Pancreas (tissue), 10 donors: ENCODE results near the gene MYO15A. TPM values are rescaled to one million over a fixed set of nuclear protein-coding genes. Genes with fewer than 3 reads are reported as not detected.
A peak's percentile ranks its signal among the peaks of the same experiment; 100 is the strongest.

Source experiments
- ATAC-seq, 4 donors: fragments of 200-7000 bp; cut with Tn5 transposase; one replicate each; pipeline versions ENCODE4 v1.8.0 to v1.9.1; 2020; ENCODE audit warnings: mild to moderate bottlenecking in 4 of 4, moderate library complexity in 4 of 4
- DNase-seq, 6 donors: peaks; one replicate each; pipeline ENCODE4 v3.0.0-alpha.2; 2020
- FAIRE-seq: peaks from 2 replicates; lab custom pipeline; 2012; peaks lifted over from hg19 to GRCh38; lab: Jason Lieb, UNC
- H3K27ac ChIP-seq, 4 donors: fragments of 200-600 bp; sonication (generic); 1 replicate in 3 of 4; 2 replicates in 1 of 4; pipeline versions ENCODE4 v1.5.0 to v1.8.0; 2020
- H3K27me3 ChIP-seq, 4 donors: fragments of 200-600 bp; one replicate each; pipeline ENCODE4 v1.8.0; 2021
- H3K36me3 ChIP-seq, 3 donors: fragments of 200-600 bp; sonication (generic) in 1 of 3; one replicate each; pipeline versions ENCODE4 v1.5.0 to v1.8.0; 2020 to 2021
- H3K4me1 ChIP-seq, 3 donors: fragments of 200-600 bp; one replicate each; pipeline ENCODE4 v1.8.0; 2021
- H3K4me3 ChIP-seq, 4 donors: fragments of 200-600 bp; sonication (generic) in 2 of 4; one replicate each; pipeline versions ENCODE4 v1.5.0 to v1.8.0; 2020 to 2021
- H3K9me3 ChIP-seq, 4 donors: fragments of 200-600 bp; one replicate each; pipeline ENCODE4 v1.8.0; 2021
- WGBS, 2 donors: extraction: QIAGEN DNeasy Blood & Tissue Kit; methylation state at CpG; one replicate each; pipeline ENCODE4 v1.1.7; 2013; 5-methylcytosine and 5-hydroxymethylcytosine counted together
- intact Hi-C, 3 donors: fragments of 100-400 bp; cut with DNase I; formaldehyde crosslinking; loops; one replicate each; pipeline versions ENCODE4 v1.11.1 to v1.14.2; 2022
- polyA plus RNA-seq, 2 donors: library from polyadenylated mRNA; stranded (reverse); fragments of 200-250 nt; gene quantifications; one replicate each; pipeline ENCODE4 v1.2.3, GENCODE V29; 2013
- total RNA-seq, 6 donors: library from RNA; stranded (reverse); fragmentation: NEBNext Ultra II Directional in 4 of 6; extraction: Animal tissue kit (Norgen Biotek cat#: 25700) in 4 of 6; gene quantifications; one replicate each; pipeline versions ENCODE4 v1.2.1 to v1.2.4, GENCODE V29; 2021 to 2023
- TF ChIP-seq, protein P1 (sequence below), 4 donors: fragments of 200-600 bp; sonication (generic) in 3 of 4; IDR thresholded peaks; one replicate each; pipeline versions ENCODE4 v1.5.0 to v1.8.0; 2021; ENCODE audit warnings: antibody characterized with exemption in 4 of 4
- donor health status: healthy with polysubstance abuse.
- donor health status: DM: no; HTN: no; CAD: no; lungs with moderate emphysema.
- donor health status: DM: no; HTN: no; CAD: no.
- donor health status: control.
- donor health status: control.
- donor health status: Bipolar disorder and iron deficiency.
- donor health status: DM: yes; HTN: yes; CAD: no.
- donor health status: DM: no; HTN: no; CAD: no.
- donor health status: DM: no; HTN: no; CAD: no.
- donor health status: DM: yes; HTN: yes; CAD: no.

Gene MYO15A
- total and polyA plus RNA-seq, 8 donors: 0.13 to 4.9 (median 0.87) TPM

DNA sequence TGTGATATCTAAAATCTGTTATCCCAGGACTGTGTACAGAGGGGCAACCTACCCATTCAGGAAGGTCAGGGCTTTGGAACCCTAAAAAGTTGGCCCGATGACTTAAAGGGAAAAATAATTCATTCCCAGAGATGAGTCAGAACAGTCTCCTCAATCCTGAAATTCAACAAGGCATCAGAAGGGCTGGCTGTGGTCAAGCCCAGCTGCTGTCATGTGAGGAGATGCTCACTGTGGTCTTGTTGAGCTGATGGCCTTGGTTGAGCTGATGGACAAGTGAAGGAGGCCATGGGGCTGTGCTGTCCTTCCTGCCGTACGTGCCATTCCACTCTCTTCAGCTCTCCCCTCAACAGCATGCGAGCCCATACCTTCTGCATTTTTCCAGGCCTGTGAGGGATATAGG, 41.7 kb upstream of the MYO15A start:
- no peaks in the 10 kb centered on the region for H3K9me3 ChIP-seq
- H3K27me3 ChIP-seq: no peaks in the 10 kb centered on the region
- no peak overlapping the region for H3K4me3 ChIP-seq
- TF ChIP-seq, protein P1, sequence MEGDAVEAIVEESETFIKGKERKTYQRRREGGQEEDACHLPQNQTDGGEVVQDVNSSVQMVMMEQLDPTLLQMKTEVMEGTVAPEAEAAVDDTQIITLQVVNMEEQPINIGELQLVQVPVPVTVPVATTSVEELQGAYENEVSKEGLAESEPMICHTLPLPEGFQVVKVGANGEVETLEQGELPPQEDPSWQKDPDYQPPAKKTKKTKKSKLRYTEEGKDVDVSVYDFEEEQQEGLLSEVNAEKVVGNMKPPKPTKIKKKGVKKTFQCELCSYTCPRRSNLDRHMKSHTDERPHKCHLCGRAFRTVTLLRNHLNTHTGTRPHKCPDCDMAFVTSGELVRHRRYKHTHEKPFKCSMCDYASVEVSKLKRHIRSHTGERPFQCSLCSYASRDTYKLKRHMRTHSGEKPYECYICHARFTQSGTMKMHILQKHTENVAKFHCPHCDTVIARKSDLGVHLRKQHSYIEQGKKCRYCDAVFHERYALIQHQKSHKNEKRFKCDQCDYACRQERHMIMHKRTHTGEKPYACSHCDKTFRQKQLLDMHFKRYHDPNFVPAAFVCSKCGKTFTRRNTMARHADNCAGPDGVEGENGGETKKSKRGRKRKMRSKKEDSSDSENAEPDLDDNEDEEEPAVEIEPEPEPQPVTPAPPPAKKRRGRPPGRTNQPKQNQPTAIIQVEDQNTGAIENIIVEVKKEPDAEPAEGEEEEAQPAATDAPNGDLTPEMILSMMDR (IDR thresholded peaks at IDR 0.05): no peak
- ATAC-seq: no peak
- WGBS, 2 donors: 82 to 95% methylated on average over 4 of the region's 4 CpGs
- H3K27ac ChIP-seq: no peak overlapping the region
- H3K36me3 ChIP-seq: peaks cover 0 to 14% (median 0%) of the 10 kb centered on the region in 3 donors
- no peak for DNase-seq
- no peaks in the 10 kb centered on the region for H3K4me1 ChIP-seq
- intact Hi-C loops: no loop called here
- FAIRE-seq: no peak

DNA sequence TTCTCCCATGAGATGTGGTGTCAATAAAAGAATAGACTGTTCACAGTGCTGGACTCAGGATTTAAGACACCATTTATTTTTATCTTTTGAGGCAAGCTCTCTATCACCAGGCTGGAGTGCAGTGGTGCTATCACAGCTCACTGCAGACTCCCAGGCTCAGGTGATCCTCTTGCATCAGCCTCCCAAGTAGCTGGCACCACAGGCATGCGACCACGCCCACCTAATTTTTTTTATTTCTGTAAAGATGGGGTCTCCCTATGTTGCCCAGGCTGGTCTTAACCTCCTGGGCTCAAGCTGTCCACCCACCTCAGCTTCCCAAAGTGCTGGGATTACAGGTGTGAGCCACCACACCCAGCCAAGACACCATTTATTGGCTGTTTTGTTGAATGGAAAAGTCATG, 39.5 kb upstream of the MYO15A start:
- intact Hi-C loops: no loop called here
- TF ChIP-seq, protein P1 (IDR thresholded peaks at IDR 0.05): no peak
- no peak overlapping the region for H3K27ac ChIP-seq
- no peak for DNase-seq
- no peaks in the 10 kb centered on the region for H3K27me3 ChIP-seq
- 86 to 90% methylated on average over 2 of the region's 2 CpGs for WGBS, 2 donors
- no peak overlapping the region for H3K4me3 ChIP-seq
- FAIRE-seq: no peak
- no peak for ATAC-seq
- no peaks in the 10 kb centered on the region for H3K4me1 ChIP-seq
- H3K36me3 ChIP-seq: peaks cover 0 to 14% (median 0%) of the 10 kb centered on the region in 3 donors
- H3K9me3 ChIP-seq: no peaks in the 10 kb centered on the region

DNA sequence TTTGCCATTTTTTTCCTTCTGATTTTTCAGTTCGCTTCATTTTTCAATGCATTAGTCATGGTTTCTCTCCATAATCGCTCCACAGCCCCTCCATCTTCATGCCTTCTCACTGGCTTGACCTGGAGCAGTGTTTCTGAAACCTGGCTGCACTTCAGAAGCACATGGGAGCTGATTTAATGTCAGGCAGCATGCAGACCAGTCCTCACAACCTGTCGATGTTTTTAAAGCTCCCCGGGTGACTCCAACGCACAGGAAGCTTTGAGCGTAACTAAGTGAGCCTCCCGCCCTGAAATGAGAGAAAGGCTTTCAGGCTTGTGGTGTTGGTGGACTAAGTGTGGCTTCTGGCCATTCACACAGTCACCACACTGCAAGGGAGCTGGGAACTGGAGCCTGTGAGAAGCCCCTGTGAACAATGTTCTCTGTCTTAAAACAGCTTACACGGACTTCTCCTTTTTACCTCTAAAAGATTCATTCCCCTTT, 37.7 kb upstream of the MYO15A start:
- peak in 3 of 4 donors; percentile 30 to 42 (median 35) for ATAC-seq
- WGBS, 2 donors: 13 to 14% methylated on average over 8 of the region's 8 CpGs
- no peak for FAIRE-seq
- Histone ChIP-seq H3K9me3 (no peaks in the 10 kb centered on the region), H3K4me3 (no peak overlapping the region), H3K27me3 (no peaks in the 10 kb centered on the region), H3K36me3 (peaks cover 0 to 1% (median 0%) of the 10 kb centered on the region in 3 donors), H3K4me1 (no peaks in the 10 kb centered on the region), H3K27ac (no peak overlapping the region)
- intact Hi-C loops: no loop called here
- DNase-seq: no peak
- TF ChIP-seq, protein P1 (IDR thresholded peaks at IDR 0.05): no peak

DNA sequence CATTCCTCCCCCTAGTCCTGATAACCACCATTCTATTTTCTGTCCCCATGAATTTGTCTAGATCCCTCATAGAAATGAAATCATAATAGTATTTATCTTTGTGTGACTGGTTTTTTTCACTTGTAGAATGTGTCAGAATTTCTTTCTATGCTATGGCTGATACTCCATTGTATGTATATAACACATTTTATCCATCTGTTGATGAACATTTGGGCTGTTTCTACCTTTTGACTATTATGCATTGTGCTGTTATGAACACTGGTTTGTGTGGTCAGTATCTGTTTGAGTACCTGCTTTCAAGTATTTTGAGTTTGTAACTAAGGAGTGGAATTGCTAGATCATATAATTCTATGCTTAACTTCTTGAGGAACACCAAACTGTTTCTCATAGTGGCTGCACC, 36.8 kb upstream of the MYO15A start:
- Histone ChIP-seq H3K36me3 (no peaks in the 10 kb centered on the region), H3K4me1 (no peaks in the 10 kb centered on the region), H3K4me3 (no peak overlapping the region), H3K9me3 (no peaks in the 10 kb centered on the region), H3K27me3 (no peaks in the 10 kb centered on the region), H3K27ac (no peak overlapping the region)
- FAIRE-seq: no peak
- intact Hi-C loops: no loop called here
- no peak for ATAC-seq
- no peak for DNase-seq
- TF ChIP-seq, protein P1 (IDR thresholded peaks at IDR 0.05): no peak

DNA sequence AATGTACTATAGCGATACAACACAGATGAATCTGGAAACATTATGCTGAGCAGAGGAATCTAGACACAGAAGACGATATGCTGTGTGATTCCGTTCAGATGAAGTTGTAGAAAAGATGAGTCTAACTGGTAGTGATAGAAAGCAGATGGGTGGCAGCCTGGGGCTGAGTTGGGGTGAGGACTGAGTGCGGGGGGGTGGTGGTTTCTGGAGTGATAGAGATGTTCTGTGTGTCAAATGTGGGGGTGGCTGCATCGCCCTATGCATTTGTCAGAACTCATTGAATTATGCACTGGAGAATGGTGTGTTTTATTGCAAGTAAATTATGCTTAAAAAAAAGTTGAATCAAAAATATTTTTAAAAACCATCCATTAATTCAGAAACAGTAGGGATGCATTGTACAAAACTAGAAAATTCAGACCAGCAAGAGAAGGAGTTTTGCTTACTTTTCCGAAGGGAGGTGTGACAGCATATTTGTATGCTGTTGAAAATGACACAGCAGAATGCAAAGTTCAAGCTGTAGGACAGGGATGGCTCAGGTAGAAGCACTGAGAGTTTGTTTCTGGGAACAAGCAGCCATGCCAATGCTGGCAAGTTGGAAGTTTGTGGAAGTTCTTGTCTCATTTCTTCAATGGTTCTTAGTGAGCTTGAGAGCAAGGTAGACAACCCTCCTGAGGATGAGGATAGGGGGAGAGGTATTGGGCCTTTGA, 33.8 kb upstream of the MYO15A start:
- H3K4me1 ChIP-seq: no peaks in the 10 kb centered on the region
- no peak for FAIRE-seq
- intact Hi-C loops: no loop called here

More for the DNA sequence above, 33.8 kb upstream of the MYO15A start:
- no peaks in the 10 kb centered on the region for H3K27me3 ChIP-seq
- no peak for DNase-seq
- H3K27ac ChIP-seq: no peak overlapping the region
- 64 to 73% methylated on average over 6 of the region's 6 CpGs for WGBS, 2 donors
- no peak for ATAC-seq
- H3K36me3 ChIP-seq: no peaks in the 10 kb centered on the region
- TF ChIP-seq, protein P1 (IDR thresholded peaks at IDR 0.05): no peak
- no peak overlapping the region for H3K4me3 ChIP-seq
- H3K9me3 ChIP-seq: no peaks in the 10 kb centered on the region
